Measurements from ENCODE around the gene CENPB. TPM values are rescaled to one million over a fixed set of nuclear protein-coding genes. Genes with fewer than 3 reads are reported as not detected.

CENPB gene
- total RNA-seq, 1 donor from 2014 or later: 76.2 TPM

DNA sequence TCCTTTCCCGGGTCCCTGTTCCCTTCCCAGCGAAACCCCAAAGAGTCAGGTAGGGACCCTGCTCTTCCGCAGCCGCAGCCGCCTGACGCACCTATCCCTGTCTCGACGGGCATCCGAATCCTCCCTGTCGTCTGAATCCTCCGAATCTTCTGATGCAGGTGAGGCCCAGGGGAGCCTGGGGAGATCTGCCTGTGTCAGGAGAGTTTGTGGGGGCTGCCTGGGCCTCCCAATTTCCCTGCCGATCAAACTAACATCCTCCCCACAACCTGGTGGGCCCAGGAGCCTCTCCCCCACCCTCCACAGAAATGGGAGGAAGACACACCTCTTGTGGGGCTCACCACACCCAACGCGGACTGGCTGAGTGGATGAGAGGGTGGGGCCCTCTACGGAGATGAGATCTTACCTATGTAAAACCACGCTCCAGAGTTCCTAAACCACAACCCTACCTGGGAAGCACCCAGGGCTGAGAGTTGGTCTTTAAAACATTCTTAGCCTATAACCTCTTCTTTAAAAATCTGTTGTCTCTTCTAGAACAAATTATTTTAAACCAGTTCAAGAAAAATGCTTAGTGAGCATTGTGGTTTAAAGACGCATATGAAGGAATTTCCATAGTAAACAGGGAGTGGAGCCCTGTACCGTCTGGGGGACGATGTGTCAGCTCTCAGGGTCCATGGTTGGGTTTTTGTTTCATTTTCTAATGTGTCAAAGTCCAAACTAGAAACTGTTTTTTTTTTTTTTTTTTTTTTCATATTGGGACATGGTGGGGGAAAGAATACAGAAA is 11.2 kb upstream of the CENPB start:
- Histone ChIP-seq H3K4me1 (peaks cover 72% of the 10 kb centered on the region), H3K36me3 (peaks cover 49% of the 10 kb centered on the region), H3K9me3 (no peaks in the 10 kb centered on the region), H3K27ac (peak overlapping the region; percentile 95), H3K27me3 (ENCODE audit: low read depth) (no peaks in the 10 kb centered on the region), H3K4me3 (peak overlapping the region; percentile 79)
- intact Hi-C loops (cut with DNase I): no loop called here
- ATAC-seq (no peak), DNase-seq (peak; percentile 34)
- TF ChIP-seq, protein P1, sequence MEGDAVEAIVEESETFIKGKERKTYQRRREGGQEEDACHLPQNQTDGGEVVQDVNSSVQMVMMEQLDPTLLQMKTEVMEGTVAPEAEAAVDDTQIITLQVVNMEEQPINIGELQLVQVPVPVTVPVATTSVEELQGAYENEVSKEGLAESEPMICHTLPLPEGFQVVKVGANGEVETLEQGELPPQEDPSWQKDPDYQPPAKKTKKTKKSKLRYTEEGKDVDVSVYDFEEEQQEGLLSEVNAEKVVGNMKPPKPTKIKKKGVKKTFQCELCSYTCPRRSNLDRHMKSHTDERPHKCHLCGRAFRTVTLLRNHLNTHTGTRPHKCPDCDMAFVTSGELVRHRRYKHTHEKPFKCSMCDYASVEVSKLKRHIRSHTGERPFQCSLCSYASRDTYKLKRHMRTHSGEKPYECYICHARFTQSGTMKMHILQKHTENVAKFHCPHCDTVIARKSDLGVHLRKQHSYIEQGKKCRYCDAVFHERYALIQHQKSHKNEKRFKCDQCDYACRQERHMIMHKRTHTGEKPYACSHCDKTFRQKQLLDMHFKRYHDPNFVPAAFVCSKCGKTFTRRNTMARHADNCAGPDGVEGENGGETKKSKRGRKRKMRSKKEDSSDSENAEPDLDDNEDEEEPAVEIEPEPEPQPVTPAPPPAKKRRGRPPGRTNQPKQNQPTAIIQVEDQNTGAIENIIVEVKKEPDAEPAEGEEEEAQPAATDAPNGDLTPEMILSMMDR (IDR thresholded peaks at IDR 0.05): no peak

DNA sequence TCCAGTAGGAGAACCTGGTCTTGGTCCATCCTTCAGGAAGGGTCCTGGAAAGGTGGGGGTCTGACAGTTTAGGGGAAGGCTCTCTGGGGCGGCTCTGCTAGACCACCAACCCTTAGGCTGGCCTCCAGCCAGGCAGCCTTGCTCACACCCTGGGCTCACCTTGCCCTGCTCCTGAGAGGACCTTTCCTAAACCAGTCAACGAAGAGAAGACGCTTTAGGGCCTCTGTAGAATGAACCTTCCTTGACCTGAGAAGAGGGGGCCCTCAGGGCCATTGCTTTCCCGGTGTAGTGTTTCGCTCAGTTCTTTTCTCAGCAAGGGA is 10.6 kb upstream of the CENPB start:
- H3K27ac ChIP-seq: peak overlapping the region; percentile 95
- ATAC-seq (no peak), DNase-seq (peak; percentile 38)
- H3K36me3 ChIP-seq: peaks cover 43% of the 10 kb centered on the region
- peak overlapping the region; percentile 79 for H3K4me3 ChIP-seq
- TF ChIP-seq, protein P1 (IDR thresholded peaks at IDR 0.05): no peak
- no peaks in the 10 kb centered on the region for H3K27me3 ChIP-seq (ENCODE audit: low read depth)
- intact Hi-C loops (cut with DNase I): no loop called here
- H3K9me3 ChIP-seq: no peaks in the 10 kb centered on the region
- peaks cover 66% of the 10 kb centered on the region for H3K4me1 ChIP-seq

DNA sequence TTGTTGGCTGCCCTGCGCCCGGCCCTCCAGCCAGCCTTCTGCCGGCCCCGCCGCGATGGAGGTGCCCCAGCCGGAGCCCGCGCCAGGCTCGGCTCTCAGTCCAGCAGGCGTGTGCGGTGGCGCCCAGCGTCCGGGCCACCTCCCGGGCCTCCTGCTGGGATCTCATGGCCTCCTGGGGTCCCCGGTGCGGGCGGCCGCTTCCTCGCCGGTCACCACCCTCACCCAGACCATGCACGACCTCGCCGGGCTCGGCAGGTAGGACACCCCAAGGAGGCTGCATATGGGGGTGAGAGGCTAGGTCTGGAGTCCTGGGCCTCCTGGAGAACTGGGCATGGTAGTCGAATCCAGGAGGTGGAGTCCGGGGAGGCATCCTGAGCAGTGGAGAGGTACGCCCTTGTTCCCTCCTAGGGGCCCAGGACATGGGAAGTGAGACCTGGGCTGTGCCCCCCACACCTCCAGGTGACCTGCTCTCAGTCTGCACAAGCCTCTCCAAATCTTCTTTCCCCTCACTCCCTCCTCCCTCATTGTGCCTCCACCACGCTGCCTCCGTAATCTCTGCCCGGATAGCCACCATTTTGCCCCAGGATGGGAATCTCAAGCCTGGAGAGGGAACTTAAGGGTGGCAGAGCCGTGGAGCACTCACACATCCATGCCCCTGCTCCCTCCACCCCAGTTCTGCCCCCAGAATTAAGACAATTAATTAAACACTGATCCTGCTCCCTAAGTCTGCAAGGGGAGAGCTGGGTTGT is 10.1 kb upstream of the CENPB start:
- TF ChIP-seq, protein P1 (IDR thresholded peaks at IDR 0.05): no peak
- intact Hi-C loops (cut with DNase I): no loop called here
- ATAC-seq (peak; percentile 1 to 18), DNase-seq (no peak)
- Histone ChIP-seq H3K4me3 (peak overlapping the region; percentile 79), H3K9me3 (no peaks in the 10 kb centered on the region), H3K27ac (peak overlapping the region; percentile 95), H3K36me3 (peaks cover 38% of the 10 kb centered on the region), H3K27me3 (ENCODE audit: low read depth) (no peaks in the 10 kb centered on the region), H3K4me1 (peaks cover 60% of the 10 kb centered on the region)

DNA sequence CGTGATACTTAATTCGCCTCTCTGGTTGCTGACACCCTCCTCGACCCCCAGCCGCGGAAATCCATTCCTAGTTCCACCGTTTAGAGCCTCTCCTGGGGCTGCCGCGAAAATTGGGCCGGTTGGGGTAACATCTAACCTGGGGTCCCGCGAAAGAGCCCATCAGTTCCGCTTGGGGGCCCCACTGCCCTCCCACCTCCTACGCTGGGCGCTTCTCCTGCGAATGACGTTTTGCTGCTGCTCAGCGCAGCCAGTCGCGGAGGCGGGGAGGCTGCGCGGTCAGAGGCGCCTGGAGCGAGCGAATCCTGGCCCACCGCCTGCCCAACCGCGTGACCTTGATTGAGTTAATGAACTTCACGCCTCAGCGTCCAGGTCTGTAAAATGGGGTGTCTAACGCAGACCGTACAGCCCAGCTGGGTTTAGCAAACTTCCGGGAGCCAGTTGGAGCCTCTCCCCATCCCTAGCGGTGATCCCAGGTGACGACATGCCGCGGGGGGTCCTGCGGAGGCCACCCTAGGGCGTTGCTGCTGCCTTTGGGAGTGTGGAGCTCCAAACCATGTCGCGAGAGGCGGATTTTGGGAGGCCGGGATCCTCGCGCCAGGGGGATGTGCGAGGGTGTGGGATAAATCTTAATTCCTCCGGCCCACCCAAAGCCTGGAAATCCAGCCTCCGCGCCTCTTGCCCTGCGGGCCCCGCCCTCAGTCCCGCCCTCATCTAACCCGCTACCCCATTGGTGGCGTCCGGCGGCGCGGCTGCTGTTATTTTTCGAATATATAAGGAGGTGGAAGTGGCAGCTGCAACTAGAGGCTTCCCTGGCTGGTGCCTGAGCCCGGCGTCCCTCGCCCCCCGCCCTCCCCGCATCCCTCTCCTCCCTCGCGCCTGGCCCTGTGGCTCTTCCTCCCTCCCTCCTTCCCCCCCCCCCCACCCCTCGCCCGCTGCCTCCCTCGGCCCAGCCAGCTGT is 9.2 kb upstream of the CENPB start, which contains the start of gene CDC25B:
CDC25B (plus strand) TSS at position 800 of the 958 bp plus-strand sequence. CDS start 222 bp downstream, outside the sequence.
- Histone ChIP-seq H3K27ac (peak within 1 kb of the TSS; percentile 95), H3K36me3 (peaks cover 29% of the 10 kb centered on the region), H3K4me1 (peaks cover 52% of the 10 kb centered on the region), H3K9me3 (no peaks in the 10 kb centered on the region), H3K4me3 (peak within 1 kb of the TSS; percentile 79), H3K27me3 (ENCODE audit: low read depth) (no peaks in the 10 kb centered on the region)
- ATAC-seq (peak; percentile 94 to 96), DNase-seq (peak; percentile 96)
- intact Hi-C loops (cut with DNase I): no loop called here
- TF ChIP-seq, protein P1 (IDR thresholded peaks at IDR 0.05): peak; percentile 38

All from lower lobe of right lung (tissue), 2 donors.